GM12801 (cell line): ENCODE measurements around the gene SRP68.

Experiments used
- TF ChIP-seq, protein P1 (sequence below): IDR thresholded peaks from one replicate; pipeline ENCODE4 v1.5.1; 2011; ENCODE audit warnings: control low read depth; ENCODE audit not compliant: insufficient read length; ENCODE audit errors: extremely low read depth

Gene SRP68

DNA sequence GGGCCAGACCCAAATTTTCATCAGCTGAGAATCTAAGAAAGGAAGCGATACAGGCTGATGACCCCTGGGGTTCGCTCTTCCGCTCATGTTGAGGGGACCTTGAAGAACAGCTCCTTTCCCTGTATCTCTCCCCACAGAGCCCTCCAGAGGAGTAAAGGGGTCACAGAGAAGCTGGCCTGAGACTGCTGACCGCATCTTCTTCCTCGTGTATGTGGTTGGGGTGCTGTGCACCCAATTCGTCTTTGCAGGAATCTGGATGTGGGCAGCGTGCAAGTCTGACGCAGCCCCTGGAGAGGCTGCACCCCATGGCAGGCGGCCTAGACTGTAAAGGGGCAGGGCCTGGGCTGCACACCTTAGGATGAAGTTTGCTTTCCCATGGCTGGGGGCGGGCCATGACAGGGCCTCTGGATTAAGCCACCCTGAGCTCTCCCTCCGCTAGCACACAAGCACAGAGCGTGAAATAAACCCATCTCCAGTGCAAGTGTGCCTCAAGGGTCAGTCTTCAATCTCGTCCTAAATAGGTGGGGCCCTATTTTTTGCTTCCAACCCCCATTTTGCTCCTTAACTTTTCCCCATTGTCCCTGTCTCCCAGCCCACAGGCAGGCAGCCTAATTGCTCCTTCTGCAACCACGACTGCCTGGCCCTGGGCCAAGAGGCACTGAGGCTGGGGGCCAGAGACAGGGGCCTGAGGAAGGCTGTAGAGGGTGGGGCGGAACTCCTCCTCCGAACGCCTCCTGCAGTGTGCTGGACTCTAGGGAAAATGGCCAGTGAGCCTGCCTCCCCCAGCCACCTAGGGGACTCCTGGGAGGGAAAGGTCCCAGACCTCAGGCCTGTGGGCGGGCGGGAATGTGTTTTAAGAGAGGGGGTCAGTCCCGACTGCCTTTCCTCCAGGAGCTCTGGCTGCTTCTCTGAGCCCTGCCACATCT is 10.3 kb upstream of the SRP68 start:
- TF ChIP-seq, protein P1, sequence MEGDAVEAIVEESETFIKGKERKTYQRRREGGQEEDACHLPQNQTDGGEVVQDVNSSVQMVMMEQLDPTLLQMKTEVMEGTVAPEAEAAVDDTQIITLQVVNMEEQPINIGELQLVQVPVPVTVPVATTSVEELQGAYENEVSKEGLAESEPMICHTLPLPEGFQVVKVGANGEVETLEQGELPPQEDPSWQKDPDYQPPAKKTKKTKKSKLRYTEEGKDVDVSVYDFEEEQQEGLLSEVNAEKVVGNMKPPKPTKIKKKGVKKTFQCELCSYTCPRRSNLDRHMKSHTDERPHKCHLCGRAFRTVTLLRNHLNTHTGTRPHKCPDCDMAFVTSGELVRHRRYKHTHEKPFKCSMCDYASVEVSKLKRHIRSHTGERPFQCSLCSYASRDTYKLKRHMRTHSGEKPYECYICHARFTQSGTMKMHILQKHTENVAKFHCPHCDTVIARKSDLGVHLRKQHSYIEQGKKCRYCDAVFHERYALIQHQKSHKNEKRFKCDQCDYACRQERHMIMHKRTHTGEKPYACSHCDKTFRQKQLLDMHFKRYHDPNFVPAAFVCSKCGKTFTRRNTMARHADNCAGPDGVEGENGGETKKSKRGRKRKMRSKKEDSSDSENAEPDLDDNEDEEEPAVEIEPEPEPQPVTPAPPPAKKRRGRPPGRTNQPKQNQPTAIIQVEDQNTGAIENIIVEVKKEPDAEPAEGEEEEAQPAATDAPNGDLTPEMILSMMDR: no peak

DNA sequence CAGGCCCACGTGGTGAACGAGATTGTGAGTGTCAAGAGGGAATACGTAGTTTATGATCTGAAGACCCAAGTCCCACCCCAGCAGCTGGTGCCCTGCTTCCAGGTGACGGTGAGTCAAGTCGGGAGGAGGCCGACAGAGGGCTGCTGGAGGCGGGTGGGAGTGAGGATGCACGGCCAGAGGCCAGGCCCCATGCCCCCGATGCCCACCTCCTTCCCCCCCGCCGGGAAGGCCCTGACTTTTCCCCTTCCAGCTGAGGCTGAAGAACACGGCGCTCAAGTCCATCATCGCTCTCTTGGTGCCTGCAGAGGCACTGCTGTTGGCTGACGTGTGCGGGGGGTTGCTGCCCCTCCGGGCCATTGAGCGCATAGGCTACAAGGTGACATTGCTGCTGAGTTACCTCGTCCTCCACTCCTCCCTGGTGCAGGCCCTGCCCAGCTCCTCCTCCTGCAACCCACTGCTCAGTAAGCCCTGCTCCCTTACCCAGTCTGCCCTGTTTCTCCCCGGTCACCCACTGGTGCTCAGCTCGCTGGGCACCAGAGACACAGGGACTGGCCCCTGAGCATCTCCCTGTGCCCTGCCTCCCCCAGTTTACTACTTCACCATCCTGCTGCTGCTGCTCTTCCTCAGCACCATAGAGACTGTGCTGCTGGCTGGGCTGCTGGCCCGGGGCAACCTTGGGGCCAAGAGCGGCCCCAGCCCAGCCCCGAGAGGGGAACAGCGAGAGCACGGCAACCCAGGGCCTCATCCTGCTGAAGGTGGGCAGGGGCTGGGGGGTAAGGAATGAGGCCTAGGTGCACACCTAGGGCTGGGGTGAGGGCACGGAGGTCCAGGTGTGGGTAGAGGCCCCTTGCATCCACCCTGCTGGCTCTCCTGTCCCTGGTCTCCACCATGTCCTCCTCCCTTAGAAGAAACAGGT is 9.2 kb upstream of the SRP68 start:
- TF ChIP-seq, protein P1: no peak

DNA sequence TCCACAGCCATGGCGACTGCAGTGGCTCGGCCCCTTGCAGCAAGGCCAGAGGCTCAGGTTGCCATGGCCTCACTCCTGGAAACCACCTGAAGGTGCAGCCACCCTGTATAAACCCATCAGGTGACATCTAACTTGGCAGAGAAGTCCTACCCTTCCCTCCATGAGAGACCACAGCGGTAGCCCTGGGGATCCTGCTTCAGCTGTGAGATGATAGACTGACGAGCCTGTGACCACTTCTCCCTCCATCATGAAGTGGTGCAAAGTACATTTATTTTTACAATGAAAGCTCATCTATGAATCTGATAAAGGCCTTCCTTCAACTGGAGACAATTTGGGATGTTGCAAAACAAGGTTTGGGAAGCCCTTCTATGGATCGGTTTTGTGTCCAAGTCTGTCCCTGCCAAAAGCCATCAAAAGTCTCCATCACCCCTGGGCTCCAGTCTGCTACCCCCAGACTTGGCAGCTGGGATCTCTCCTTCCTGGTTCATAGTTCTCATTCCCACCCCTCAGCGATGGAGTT is 8.5 kb upstream of the SRP68 start:
- TF ChIP-seq, protein P1: no peak

DNA sequence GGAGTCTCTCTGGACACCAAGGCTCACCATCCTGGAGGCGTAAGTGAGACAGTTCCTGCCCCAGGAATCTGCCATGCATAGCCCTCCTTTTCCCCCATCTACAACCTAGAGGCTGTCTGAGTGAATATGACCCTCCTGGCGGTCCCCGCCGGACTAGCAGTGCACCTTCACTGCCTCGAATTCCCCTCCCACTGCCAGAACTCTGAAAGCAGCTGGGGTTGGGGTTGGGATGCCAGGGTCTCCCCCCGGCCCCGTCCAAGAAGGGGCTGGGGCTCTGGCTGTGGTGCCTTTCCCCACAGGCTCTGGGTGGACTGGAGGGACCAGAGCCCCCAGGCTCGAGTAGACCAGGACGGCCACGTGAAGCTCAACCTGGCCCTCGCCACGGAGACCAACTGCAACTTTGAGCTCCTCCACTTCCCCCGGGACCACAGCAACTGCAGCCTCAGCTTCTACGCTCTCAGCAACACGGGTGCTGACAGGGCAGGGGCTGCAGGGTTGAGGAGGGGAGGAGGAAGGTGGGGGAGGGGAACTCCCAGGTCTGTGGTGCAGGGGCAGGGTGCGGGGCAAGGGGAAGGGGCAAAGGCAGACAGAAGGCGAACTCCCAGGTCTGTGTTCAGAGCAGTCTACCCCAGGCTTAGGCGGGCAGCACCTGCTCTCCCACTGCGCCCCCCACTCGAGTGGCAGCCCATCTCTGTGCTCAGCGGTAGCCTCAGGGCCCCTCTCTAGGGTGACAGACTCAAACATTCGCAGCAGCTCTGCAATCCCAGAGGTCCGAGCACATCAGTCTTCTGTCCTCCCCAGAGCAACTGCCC is 7.8 kb upstream of the SRP68 start:
- TF ChIP-seq, protein P1: no peak

DNA sequence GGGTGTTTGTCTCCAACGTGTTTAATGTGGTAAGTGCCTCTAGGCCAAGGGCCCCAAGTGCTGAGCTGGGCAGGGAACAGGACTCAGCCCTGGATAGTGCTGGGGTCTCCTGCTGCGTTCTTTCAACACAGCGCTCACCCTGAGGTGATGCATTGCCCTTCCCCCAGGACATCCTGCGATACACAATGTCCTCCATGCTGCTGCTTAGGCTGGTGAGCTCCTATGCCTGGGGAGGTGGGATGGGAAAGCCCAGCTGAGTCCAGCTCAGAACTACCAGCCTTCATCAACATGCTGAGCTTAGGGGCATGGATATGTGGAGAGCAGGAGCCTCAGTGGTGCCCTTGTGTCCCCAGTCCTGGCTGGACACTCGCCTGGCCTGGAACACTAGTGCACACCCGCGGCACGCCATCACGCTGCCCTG is 7.2 kb upstream of the SRP68 start:
- TF ChIP-seq, protein P1: no peak

DNA sequence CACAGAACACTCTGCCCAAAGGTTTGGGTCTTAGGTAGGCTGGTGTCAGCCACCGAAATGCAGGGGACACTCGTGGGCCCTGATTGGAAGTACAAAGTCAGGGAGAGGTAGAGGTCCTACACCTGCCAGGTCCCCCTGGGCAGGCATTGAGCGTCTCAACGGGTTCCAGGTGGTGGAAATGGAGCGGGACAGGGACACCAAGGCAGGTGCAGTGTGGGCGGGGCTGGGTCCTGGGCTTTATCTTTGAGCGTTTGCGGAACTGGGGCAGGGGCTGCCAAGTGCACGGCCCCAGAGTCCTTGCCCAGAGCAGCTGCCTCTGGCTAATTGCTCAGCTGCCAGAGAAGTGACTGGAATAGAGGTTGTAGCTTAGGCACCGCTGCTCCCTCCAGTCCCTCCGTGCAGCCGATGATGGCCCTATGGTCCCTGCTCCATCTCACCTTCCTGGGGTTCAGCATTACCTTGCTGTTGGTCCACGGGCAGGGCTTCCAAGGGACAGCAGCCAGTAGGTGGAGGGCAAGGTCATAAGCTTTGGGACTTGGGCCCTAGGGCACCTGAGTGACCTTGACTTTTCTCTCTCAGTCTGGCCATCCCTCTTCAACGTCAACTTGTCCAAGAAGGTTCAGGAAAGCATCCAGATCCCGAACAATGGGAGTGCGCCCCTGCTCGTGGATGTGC is 6.7 kb upstream of the SRP68 start, which contains the start of gene ZACN:
Gene ZACN (plus strand): TSS at position 323 of the 675 bp plus-strand sequence. CDS start 83 bp downstream, at position 406.
- TF ChIP-seq, protein P1: no peak
